Esophagus (tissue), 2 donors: Measurements from ENCODE around the gene GAB4. TPM values are rescaled to one million over a fixed set of nuclear protein-coding genes. Genes with fewer than 3 reads are reported as not detected.

Source experiments
- H3K27ac ChIP-seq, 2 donors: one replicate each; pipeline ENCODE4 v1.5.1; 2013; ENCODE audit warnings: low read depth in 2 of 2, mild to moderate bottlenecking in 2 of 2, inconsistent platforms in 1 of 2, low read length in 1 of 2, moderate library complexity in 1 of 2
- H3K27me3 ChIP-seq, 2 donors: one replicate each; pipeline ENCODE4 v1.6.1; 2013; ENCODE audit warnings: low read length in 2 of 2, control low read depth in 1 of 2, mild to moderate bottlenecking in 1 of 2; ENCODE audit not compliant: insufficient read depth in 2 of 2, control insufficient read depth in 1 of 2
- H3K36me3 ChIP-seq, 2 donors: one replicate each; pipeline ENCODE4 v1.6.1; 2013; ENCODE audit warnings: low read length in 1 of 2; ENCODE audit not compliant: control insufficient read depth in 2 of 2, insufficient read depth in 2 of 2
- H3K4me1 ChIP-seq, 2 donors: one replicate each; pipeline ENCODE4 v1.6.1; 2013; ENCODE audit warnings: low read length in 1 of 2; ENCODE audit not compliant: control insufficient read depth in 2 of 2, insufficient read depth in 2 of 2
- H3K4me3 ChIP-seq, 2 donors: one replicate each; pipeline ENCODE4 v1.5.1; 2013; ENCODE audit warnings: low read length in 2 of 2, mild to moderate bottlenecking in 2 of 2, low read depth in 1 of 2, moderate library complexity in 1 of 2
- H3K9me3 ChIP-seq, 2 donors: one replicate each; pipeline ENCODE4 v1.6.1; 2013; ENCODE audit warnings: mild to moderate bottlenecking in 2 of 2, low read depth in 1 of 2, low read length in 1 of 2, moderate library complexity in 1 of 2; ENCODE audit not compliant: control insufficient read depth in 2 of 2, insufficient read depth in 1 of 2
- WGBS, 2 donors: extraction: QIAGEN DNeasy Blood & Tissue Kit; methylation state at CpG; one replicate each; pipeline ENCODE4 v1.1.7; 2013; 5-methylcytosine and 5-hydroxymethylcytosine counted together
- polyA plus RNA-seq, 2 donors: library from polyadenylated mRNA; stranded (reverse); fragments of 200-250 nt; gene quantifications; one replicate each; pipeline ENCODE4 v1.2.3, GENCODE V29; 2013
- donor health status: healthy with polysubstance abuse.
- donor health status: Bipolar disorder and iron deficiency.

The GAB4 gene
- polyA plus RNA-seq, 2 donors: not detected

- 71 to 81% methylated on average over 6 of the region's 6 CpGs for WGBS, 2 donors
- Histone ChIP-seq H3K4me3 (no peak overlapping the region), H3K27me3 (peaks cover 0 to 2% of the 10 kb centered on the region in 2 donors)
Observed at GRCh38 chr22:16989915-16990314, 18.1 kb downstream of the GAB4 start.

GRCh38 chr22:16988257-16988656 is 19.8 kb downstream of the GAB4 start:
- H3K27ac ChIP-seq: no peak overlapping the region
- WGBS, 2 donors: 74 to 86% methylated on average over 6 of the region's 6 CpGs
- H3K4me1 ChIP-seq: no peaks in the 10 kb centered on the region
- H3K36me3 ChIP-seq: no peaks in the 10 kb centered on the region
- no peaks in the 10 kb centered on the region for H3K27me3 ChIP-seq
- H3K9me3 ChIP-seq: no peaks in the 10 kb centered on the region
- no peak overlapping the region for H3K4me3 ChIP-seq

More at GRCh38 chr22:16989915-16990314, 18.1 kb downstream of the GAB4 start:
- no peaks in the 10 kb centered on the region for H3K36me3 ChIP-seq
- no peaks in the 10 kb centered on the region for H3K9me3 ChIP-seq
- H3K27ac ChIP-seq: no peak overlapping the region
- no peaks in the 10 kb centered on the region for H3K4me1 ChIP-seq

- H3K36me3 ChIP-seq: no peaks in the 10 kb centered on the region
- H3K27ac ChIP-seq: no peak overlapping the region
- peaks cover 0 to 2% of the 10 kb centered on the region in 2 donors for H3K9me3 ChIP-seq
- H3K4me1 ChIP-seq: no peaks in the 10 kb centered on the region
- H3K27me3 ChIP-seq: no peaks in the 10 kb centered on the region
- 75 to 76% methylated on average over 7 of the region's 7 CpGs for WGBS, 2 donors
- H3K4me3 ChIP-seq: no peak overlapping the region
Observed at GRCh38 chr22:16987822-16988221, 20.2 kb downstream of the GAB4 start.

- no peaks in the 10 kb centered on the region for H3K4me1 ChIP-seq
- H3K27ac ChIP-seq: no peak overlapping the region
- no peaks in the 10 kb centered on the region for H3K27me3 ChIP-seq
- H3K9me3 ChIP-seq: no peaks in the 10 kb centered on the region
- H3K36me3 ChIP-seq: no peaks in the 10 kb centered on the region
- 67 to 69% methylated on average over 10 of the region's 10 CpGs for whole genome bisulfite sequencing, 2 donors
- H3K4me3 ChIP-seq: no peak overlapping the region
Observed at GRCh38 chr22:16975155-16975885, 32.7 kb downstream of the GAB4 start.

GRCh38 chr22:16974298-16975084 is 33.5 kb downstream of the GAB4 start:
- no peaks in the 10 kb centered on the region for H3K36me3 ChIP-seq
- no peak overlapping the region for H3K27ac ChIP-seq
- no peak overlapping the region for H3K4me3 ChIP-seq
- no peaks in the 10 kb centered on the region for H3K9me3 ChIP-seq
- WGBS, 2 donors: 78 to 83% methylated on average over 11 of the region's 11 CpGs
- no peaks in the 10 kb centered on the region for H3K27me3 ChIP-seq
- no peaks in the 10 kb centered on the region for H3K4me1 ChIP-seq

- no peaks in the 10 kb centered on the region for H3K4me1 ChIP-seq
- H3K9me3 ChIP-seq: no peaks in the 10 kb centered on the region
- no peaks in the 10 kb centered on the region for H3K27me3 ChIP-seq
- H3K27ac ChIP-seq: no peak overlapping the region
- no peaks in the 10 kb centered on the region for H3K36me3 ChIP-seq
- H3K4me3 ChIP-seq: no peak overlapping the region
- WGBS, 2 donors: 78 to 94% methylated on average over 2 of the region's 2 CpGs
Observed at GRCh38 chr22:16973591-16974297, 34.3 kb downstream of the GAB4 start.

GRCh38 chr22:16972311-16972710 is 35.7 kb downstream of the GAB4 start:
- Histone ChIP-seq H3K27ac (no peak overlapping the region), H3K4me3 (no peak overlapping the region), H3K4me1 (no peaks in the 10 kb centered on the region), H3K36me3 (no peaks in the 10 kb centered on the region), H3K27me3 (no peaks in the 10 kb centered on the region), H3K9me3 (no peaks in the 10 kb centered on the region)
- WGBS, 2 donors: 81 to 88% methylated on average over 4 of the region's 4 CpGs

GRCh38 chr22:16970446-16970845 is 37.6 kb downstream of the GAB4 start:
- WGBS, 2 donors: 53 to 59% methylated on average over 4 of the region's 4 CpGs
- Histone ChIP-seq H3K4me3 (no peak overlapping the region), H3K4me1 (no peaks in the 10 kb centered on the region), H3K27ac (no peak overlapping the region), H3K36me3 (no peaks in the 10 kb centered on the region), H3K27me3 (no peaks in the 10 kb centered on the region), H3K9me3 (no peaks in the 10 kb centered on the region)

GRCh38 chr22:16969508-16970327 is 38.3 kb downstream of the GAB4 start:
- no peaks in the 10 kb centered on the region for H3K4me1 ChIP-seq
- H3K27ac ChIP-seq: no peak overlapping the region
- H3K4me3 ChIP-seq: no peak overlapping the region
- 67 to 80% methylated on average over 8 of the region's 8 CpGs for WGBS, 2 donors
- no peaks in the 10 kb centered on the region for H3K36me3 ChIP-seq
- no peaks in the 10 kb centered on the region for H3K27me3 ChIP-seq
- no peaks in the 10 kb centered on the region for H3K9me3 ChIP-seq
